Caco-2 (cell line): ENCODE data around the gene FOSL2. TPM values are rescaled to one million over a fixed set of nuclear protein-coding genes. Genes with fewer than 3 reads are reported as not detected.

Source experiments
- BruUV-seq: library from RNA; stranded (reverse); fragments of 400-500 nt; replicated peaks from 2 replicates; lab custom pipeline; 2021; lab: Mats Ljungman, UMichigan
- CTCF ChIA-PET: fragments of 300-600 bp; sonication (Branson Sonifier 250); formaldehyde crosslinking; loops from one replicate; lab custom pipeline; 2022; ENCODE audit warnings: antibody characterized with exemption; lab: Charles Lee
- POLR2A ChIA-PET: fragments of 300-600 bp; sonication (Branson Sonifier 250); formaldehyde crosslinking; loops from one replicate; lab custom pipeline; 2022; ENCODE audit warnings: antibody characterized with exemption; lab: Charles Lee
- DNase-seq, 2 experiments: peaks; one replicate each; pipeline versions ENCODE4 v3.0.0 to v3.0.0-alpha.2; 2020 to 2022
- H3K27me3 ChIP-seq: replicated peaks from 2 replicates; pipeline ENCODE4 v1.6.0; 2011; ENCODE audit warnings: low read length; ENCODE audit not compliant: control insufficient read depth, insufficient read depth
- H3K36me3 ChIP-seq: 2 replicates; pipeline ENCODE4 v1.5.1; 2011; ENCODE audit warnings: low read length; ENCODE audit not compliant: control insufficient read depth, insufficient read depth
- H3K4me1 ChIP-seq: fragments of 250-450 bp; sonication (Bioruptor Pico); 2 replicates; pipeline ENCODE4 v1.5.1; 2020; ENCODE audit warnings: mild to moderate bottlenecking
- H3K4me3 ChIP-seq: 2 replicates; pipeline ENCODE4 v1.5.1; 2011; ENCODE audit warnings: low read depth, mild to moderate bottlenecking, control low read depth, low read length
- H3K9me3 ChIP-seq: fragments of 250-450 bp; sonication (Bioruptor Pico); 2 replicates; pipeline ENCODE4 v1.5.1; 2020; ENCODE audit warnings: mild to moderate bottlenecking, moderate library complexity
- H3K27ac Mint-ChIP-seq: one replicate; pipeline ENCODE4 v1.8.0; 2022; ENCODE audit warnings: mixed read lengths; ENCODE audit not compliant: unreplicated experiment
- H3K27me3 Mint-ChIP-seq: one replicate; pipeline ENCODE4 v1.8.0; 2022; ENCODE audit warnings: mixed read lengths; ENCODE audit not compliant: insufficient read depth, unreplicated experiment
- H3K36me3 Mint-ChIP-seq: one replicate; pipeline ENCODE4 v1.8.0; 2022; ENCODE audit warnings: mild to moderate bottlenecking, mixed read lengths; ENCODE audit not compliant: insufficient read depth, unreplicated experiment
- H3K4me1 Mint-ChIP-seq: one replicate; pipeline ENCODE4 v1.8.0; 2022; ENCODE audit warnings: low read depth, mixed read lengths; ENCODE audit not compliant: unreplicated experiment
- H3K4me3 Mint-ChIP-seq: one replicate; pipeline ENCODE4 v1.8.0; 2022; ENCODE audit warnings: mild to moderate bottlenecking, moderate library complexity, mixed read lengths; ENCODE audit not compliant: unreplicated experiment
- H3K9me3 Mint-ChIP-seq: one replicate; pipeline ENCODE4 v1.8.0; 2022; ENCODE audit warnings: mixed read lengths; ENCODE audit not compliant: unreplicated experiment
- intact Hi-C: fragments of 100-400 bp; cut with micrococcal nuclease; formaldehyde crosslinking; loops from one replicate; pipeline ENCODE4 v1.10.0; 2022; ENCODE audit not compliant: unreplicated experiment
- total RNA-seq: library from RNA; stranded (reverse); gene quantifications from 2 replicates; pipeline ENCODE4 v1.2.3, GENCODE V29; 2022
- TF ChIP-seq, protein P1 (sequence below), 2 experiments: fragments of 200-600 bp in 1 of 2; IDR thresholded peaks; 1 replicate in 1 of 2; 2 replicates in 1 of 2; pipeline versions ENCODE4 v1.5.1 to v1.8.0; 2011 to 2022; ENCODE audit warnings: antibody characterized with exemption in 1 of 2, control low read depth in 1 of 2, inconsistent platforms in 1 of 2, low read depth in 1 of 2, low read length in 1 of 2, mild to moderate bottlenecking in 1 of 2, moderate library complexity in 1 of 2; ENCODE audit not compliant: insufficient read depth in 1 of 2, severe bottlenecking in 1 of 2, unreplicated experiment in 1 of 2

The FOSL2 gene
- total RNA-seq, 1 experiment from 2014 or later: 64.6 TPM

DNA sequence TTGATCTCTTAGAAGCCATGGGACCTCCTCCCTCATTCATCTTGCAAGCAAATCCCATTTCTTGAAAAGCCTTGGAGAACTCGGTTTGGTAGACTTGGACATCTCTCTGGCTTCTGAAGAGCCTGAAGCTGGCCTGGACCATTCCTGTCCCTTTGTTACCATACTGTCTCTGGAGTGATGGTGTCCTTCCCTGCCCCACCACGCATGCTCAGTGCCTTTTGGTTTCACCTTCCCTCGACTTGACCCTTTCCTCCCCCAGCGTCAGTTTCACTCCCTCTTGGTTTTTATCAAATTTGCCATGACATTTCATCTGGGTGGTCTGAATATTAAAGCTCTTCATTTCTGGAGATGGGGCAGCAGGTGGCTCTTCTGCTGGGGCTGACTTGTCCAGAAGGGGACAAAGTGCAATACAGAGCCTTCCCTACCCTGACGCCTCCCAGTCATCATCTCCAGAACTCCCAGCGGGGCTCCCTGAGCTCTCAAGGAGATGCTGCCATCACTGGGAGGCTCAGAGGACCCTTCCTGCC, 20.0 kb downstream of the FOSL2 start:
- DNase-seq: no peak
- intact Hi-C loops: no loop called here
- Histone ChIP-seq H3K4me1 (0 out of 2 replicates have a peak, but pooled peaks cover 7% of the 10 kb centered on the region), H3K4me3 (no peak overlapping the region), H3K27me3 (no peaks in the 10 kb centered on the region), H3K9me3 (no peaks in the 10 kb centered on the region), H3K36me3 (peaks cover 13% of the 10 kb centered on the region)
- Mint-ChIP-seq H3K27me3 (no peaks in the 10 kb centered on the region), H3K4me1 (peaks cover 2% of the 10 kb centered on the region), H3K9me3 (no peaks in the 10 kb centered on the region), H3K36me3 (peaks cover 100% of the 10 kb centered on the region), H3K4me3 (no peak overlapping the region), H3K27ac (no peak overlapping the region)
- ChIA-PET POLR2A (no interaction called here), CTCF (interaction anchor here (0.9 to 1.7 kb wide), 2 partner anchors 597 to 709 kb away, joined by 3 to 5 read pairs; no protein-coding TSS in a partner anchor)
- TF ChIP-seq, protein P1, sequence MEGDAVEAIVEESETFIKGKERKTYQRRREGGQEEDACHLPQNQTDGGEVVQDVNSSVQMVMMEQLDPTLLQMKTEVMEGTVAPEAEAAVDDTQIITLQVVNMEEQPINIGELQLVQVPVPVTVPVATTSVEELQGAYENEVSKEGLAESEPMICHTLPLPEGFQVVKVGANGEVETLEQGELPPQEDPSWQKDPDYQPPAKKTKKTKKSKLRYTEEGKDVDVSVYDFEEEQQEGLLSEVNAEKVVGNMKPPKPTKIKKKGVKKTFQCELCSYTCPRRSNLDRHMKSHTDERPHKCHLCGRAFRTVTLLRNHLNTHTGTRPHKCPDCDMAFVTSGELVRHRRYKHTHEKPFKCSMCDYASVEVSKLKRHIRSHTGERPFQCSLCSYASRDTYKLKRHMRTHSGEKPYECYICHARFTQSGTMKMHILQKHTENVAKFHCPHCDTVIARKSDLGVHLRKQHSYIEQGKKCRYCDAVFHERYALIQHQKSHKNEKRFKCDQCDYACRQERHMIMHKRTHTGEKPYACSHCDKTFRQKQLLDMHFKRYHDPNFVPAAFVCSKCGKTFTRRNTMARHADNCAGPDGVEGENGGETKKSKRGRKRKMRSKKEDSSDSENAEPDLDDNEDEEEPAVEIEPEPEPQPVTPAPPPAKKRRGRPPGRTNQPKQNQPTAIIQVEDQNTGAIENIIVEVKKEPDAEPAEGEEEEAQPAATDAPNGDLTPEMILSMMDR (IDR thresholded peaks at IDR 0.05; ENCODE audit: insufficient read depth in 1 of 2, low read depth in 1 of 2, low read length in 1 of 2, severe bottlenecking in 1 of 2, unreplicated experiment in 1 of 2): no peak
- no TSS peak for BruUV-seq

DNA sequence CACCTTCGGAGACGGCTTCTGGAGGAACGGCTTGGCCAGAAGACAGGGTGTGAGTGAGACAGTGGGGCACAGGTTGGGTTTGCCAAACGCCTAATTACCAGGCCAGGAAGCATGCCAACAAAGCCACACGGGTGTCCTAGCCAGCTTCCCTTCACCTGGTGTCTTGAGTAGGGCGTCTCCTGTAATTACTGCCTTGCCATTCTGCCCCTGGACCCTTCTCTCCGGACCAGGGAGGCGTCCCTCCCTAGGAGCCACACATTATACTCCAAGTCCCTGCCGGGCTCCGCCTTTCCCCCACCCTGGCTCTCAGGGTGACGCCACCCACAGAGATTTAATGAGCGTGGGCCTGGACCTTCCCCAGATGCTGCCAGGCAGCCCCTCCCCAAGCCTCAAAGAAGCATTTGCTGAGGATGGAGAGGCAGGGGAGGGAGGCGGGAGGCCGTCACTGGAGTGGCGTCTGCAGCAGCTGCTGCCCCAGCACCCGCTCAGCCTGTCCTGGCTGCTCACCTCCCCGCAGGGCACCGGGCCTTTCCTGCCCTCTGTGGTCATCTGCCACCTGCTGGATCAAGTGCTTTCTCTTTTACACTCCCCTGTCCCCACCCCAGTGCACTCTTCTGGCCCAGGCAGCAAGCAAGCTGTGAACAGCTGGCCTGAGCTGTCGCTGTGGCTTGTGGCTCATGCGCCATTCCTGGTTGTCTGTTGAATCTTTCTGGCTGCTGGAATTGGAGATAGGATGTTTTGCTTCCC, 20.7 kb downstream of the FOSL2 start:
- no TSS peak for BruUV-seq
- intact Hi-C loops: no loop called here
- ChIA-PET CTCF (interaction anchor here (0.7 to 1.7 kb wide), 3 partner anchors 258 to 710 kb away, joined by 3 to 5 read pairs (median 3); no protein-coding TSS in a partner anchor), POLR2A (interaction anchor here (0.5 kb wide), 1 partner anchor 163 kb away, joined by 6 read pairs; no protein-coding TSS in a partner anchor)
- Mint-ChIP-seq H3K9me3 (no peaks in the 10 kb centered on the region), H3K27me3 (no peaks in the 10 kb centered on the region), H3K27ac (peak overlapping the region; percentile 39), H3K36me3 (peaks cover 94% of the 10 kb centered on the region), H3K4me3 (no peak overlapping the region), H3K4me1 (no peaks in the 10 kb centered on the region)
- no peaks in the 10 kb centered on the region for H3K27me3 ChIP-seq
- TF ChIP-seq, protein P1 (IDR thresholded peaks at IDR 0.05; ENCODE audit: insufficient read depth in 1 of 2, low read depth in 1 of 2, low read length in 1 of 2, severe bottlenecking in 1 of 2, unreplicated experiment in 1 of 2): no peak
- 0 out of 2 replicates have a peak, but pooled peaks cover 3% of the 10 kb centered on the region for H3K4me1 ChIP-seq
- DNase-seq: peak in 1 of 2 experiments; percentile 47
- H3K9me3 ChIP-seq: no peaks in the 10 kb centered on the region
- H3K4me3 ChIP-seq: no peak overlapping the region
- H3K36me3 ChIP-seq: peaks cover 12% of the 10 kb centered on the region

DNA sequence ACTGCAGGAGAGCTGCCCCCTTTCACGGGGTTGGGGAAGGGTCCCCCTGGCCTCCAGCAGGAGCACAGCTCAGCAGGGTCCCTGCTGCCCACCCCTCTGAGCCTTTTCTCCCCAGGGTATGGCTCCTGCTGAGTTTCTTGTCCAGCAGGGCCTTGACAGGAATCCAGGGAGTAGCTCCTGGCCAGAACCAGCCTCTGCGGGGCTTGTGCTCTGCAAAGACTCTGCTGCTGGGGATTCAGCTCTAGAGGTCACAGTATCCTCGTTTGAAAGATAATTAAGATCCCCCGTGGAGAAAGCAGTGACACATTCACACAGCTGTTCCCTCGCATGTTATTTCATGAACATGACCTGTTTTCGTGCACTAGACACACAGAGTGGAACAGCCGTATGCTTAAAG, 21.2 kb downstream of the FOSL2 start:
- CTCF ChIA-PET: interaction anchor here (0.7 to 1.7 kb wide), 2 partner anchors 259 to 710 kb away, joined by 3 to 5 read pairs; no protein-coding TSS in a partner anchor
- H3K36me3 Mint-ChIP-seq: peaks cover 93% of the 10 kb centered on the region
- Histone ChIP-seq H3K27me3 (no peaks in the 10 kb centered on the region), H3K4me3 (no peak overlapping the region), H3K9me3 (no peaks in the 10 kb centered on the region), H3K36me3 (peaks cover 11% of the 10 kb centered on the region), H3K4me1 (peaks cover 5% of the 10 kb centered on the region)
- H3K9me3 Mint-ChIP-seq: no peaks in the 10 kb centered on the region
- POLR2A ChIA-PET: interaction anchor here (0.5 kb wide), 1 partner anchor 163 kb away, joined by 6 read pairs; no protein-coding TSS in a partner anchor
- H3K4me3 Mint-ChIP-seq: no peak overlapping the region
- intact Hi-C loops: no loop called here
- H3K27ac Mint-ChIP-seq: peak overlapping the region; percentile 39
- H3K27me3 Mint-ChIP-seq: no peaks in the 10 kb centered on the region
- H3K4me1 Mint-ChIP-seq: no peaks in the 10 kb centered on the region
- no peak for DNase-seq
- no TSS peak for BruUV-seq
- TF ChIP-seq, protein P1 (IDR thresholded peaks at IDR 0.05; ENCODE audit: insufficient read depth in 1 of 2, low read depth in 1 of 2, low read length in 1 of 2, severe bottlenecking in 1 of 2, unreplicated experiment in 1 of 2): no peak
